ENCODE measurements around the gene PRDM12.

PRDM12 gene

DNA sequence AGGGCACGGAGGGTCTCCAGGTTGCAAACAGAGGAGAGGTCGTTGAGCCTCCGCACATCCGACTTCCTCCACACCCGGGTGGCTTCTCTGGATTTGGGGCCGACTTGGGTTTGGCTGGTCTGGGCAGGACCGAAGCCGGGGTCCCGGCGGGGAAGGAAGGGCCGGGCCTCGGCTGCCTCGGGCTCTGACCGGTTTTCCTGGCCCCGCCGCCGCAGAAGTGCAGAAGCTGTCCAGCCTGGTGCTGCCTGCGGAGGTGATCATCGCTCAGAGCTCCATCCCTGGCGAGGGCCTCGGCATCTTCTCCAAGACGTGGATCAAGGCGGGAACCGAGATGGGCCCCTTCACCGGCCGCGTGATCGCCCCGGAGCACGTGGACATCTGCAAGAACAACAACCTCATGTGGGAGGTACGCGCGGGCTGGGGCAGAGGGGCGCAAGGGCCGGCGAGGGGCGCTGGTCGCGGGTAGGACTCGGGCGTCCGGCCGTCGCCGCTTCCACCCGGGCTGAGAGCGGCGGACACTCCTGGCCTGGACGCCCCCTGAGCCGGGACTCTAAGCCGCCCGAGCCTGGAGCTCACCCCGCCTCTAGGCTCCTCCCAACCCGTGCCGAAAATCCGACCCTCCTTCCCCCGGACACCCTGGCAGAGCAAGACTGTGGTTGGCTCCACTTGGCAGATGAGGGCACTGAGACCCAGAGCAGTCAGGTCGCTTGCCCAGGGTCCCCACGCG, 2.2 kb downstream of the PRDM12 start (continued):
- TF ChIP-seq TOX (CRISPR knock-in tag; IDR thresholded peaks at IDR 0.05; ENCODE audit: borderline replicate concordance): no peak
- TF ChIP-seq OSR1 (CRISPR knock-in tag; IDR thresholded peaks at IDR 0.05): no peak
- no peak for TF ChIP-seq ISL1 (CRISPR knock-in tag; IDR thresholded peaks at IDR 0.05)
- TF ChIP-seq, protein P1, sequence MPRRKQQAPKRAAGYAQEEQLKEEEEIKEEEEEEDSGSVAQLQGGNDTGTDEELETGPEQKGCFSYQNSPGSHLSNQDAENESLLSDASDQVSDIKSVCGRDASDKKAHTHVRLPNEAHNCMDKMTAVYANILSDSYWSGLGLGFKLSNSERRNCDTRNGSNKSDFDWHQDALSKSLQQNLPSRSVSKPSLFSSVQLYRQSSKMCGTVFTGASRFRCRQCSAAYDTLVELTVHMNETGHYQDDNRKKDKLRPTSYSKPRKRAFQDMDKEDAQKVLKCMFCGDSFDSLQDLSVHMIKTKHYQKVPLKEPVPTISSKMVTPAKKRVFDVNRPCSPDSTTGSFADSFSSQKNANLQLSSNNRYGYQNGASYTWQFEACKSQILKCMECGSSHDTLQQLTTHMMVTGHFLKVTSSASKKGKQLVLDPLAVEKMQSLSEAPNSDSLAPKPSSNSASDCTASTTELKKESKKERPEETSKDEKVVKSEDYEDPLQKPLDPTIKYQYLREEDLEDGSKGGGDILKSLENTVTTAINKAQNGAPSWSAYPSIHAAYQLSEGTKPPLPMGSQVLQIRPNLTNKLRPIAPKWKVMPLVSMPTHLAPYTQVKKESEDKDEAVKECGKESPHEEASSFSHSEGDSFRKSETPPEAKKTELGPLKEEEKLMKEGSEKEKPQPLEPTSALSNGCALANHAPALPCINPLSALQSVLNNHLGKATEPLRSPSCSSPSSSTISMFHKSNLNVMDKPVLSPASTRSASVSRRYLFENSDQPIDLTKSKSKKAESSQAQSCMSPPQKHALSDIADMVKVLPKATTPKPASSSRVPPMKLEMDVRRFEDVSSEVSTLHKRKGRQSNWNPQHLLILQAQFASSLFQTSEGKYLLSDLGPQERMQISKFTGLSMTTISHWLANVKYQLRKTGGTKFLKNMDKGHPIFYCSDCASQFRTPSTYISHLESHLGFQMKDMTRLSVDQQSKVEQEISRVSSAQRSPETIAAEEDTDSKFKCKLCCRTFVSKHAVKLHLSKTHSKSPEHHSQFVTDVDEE (CRISPR knock-in tag; IDR thresholded peaks at IDR 0.05): no peak

DNA sequence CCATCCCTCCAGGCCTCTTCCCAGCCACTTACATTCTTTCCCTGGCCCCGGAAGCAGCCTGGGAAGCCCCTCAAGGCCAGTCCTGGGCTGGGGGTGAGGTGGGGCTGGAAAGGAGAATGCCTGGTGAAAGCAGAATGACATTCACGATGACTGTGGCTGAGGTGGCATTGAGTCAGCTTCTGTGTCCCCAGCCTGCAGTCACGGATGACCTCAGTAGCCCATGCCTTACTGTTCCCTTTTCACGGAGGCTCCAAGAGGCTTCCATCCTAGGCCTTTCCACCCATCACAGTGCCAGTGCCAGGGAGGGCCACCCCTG, 2.7 kb downstream of the PRDM12 start:
- no peak for ATAC-seq

DNA sequence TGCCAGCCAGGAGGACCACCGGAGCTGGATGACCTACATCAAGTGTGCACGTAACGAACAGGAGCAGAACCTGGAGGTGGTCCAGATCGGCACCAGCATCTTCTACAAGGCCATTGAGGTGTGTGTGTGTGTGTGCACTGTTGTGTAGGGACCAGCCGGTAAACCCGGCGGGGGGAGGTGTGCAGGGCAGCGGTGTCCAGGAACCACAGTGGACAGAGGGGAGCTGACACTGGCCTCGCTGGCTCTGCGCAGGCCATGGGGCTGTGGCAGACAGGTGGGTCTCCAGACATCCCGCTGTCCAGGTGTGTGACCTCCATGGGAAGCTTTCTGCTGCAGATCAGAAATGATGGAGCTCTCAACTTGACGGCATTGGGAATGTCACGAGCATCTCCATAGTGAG, 3.8 kb downstream of the PRDM12 start:
- TF ChIP-seq ESRRG (CRISPR knock-in tag; IDR thresholded peaks at IDR 0.05) (no peak), OSR1 (CRISPR knock-in tag; IDR thresholded peaks at IDR 0.05) (no peak), PPARA (CRISPR knock-in tag; IDR thresholded peaks at IDR 0.05; ENCODE audit: borderline replicate concordance) (no peak), ARNTL (CRISPR knock-in tag; IDR thresholded peaks at IDR 0.05; ENCODE audit: borderline replicate concordance, low read depth) (no peak), ZNF565 (CRISPR knock-in tag; conservative IDR thresholded peaks at IDR 0.05; ENCODE audit: low read depth) (no peak)
- TF ChIP-seq, protein P2, sequence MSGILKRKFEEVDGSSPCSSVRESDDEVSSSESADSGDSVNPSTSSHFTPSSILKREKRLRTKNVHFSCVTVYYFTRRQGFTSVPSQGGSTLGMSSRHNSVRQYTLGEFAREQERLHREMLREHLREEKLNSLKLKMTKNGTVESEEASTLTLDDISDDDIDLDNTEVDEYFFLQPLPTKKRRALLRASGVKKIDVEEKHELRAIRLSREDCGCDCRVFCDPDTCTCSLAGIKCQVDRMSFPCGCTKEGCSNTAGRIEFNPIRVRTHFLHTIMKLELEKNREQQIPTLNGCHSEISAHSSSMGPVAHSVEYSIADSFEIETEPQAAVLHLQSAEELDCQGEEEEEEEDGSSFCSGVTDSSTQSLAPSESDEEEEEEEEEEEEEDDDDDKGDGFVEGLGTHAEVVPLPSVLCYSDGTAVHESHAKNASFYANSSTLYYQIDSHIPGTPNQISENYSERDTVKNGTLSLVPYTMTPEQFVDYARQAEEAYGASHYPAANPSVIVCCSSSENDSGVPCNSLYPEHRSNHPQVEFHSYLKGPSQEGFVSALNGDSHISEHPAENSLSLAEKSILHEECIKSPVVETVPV (CRISPR knock-in tag; IDR thresholded peaks at IDR 0.05): no peak
- ATAC-seq: no peak

More for the DNA sequence above, 2.7 kb downstream of the PRDM12 start:
- TF ChIP-seq ZFP30 (CRISPR knock-in tag; IDR thresholded peaks at IDR 0.05) (no peak), ZFP3 (CRISPR knock-in tag; IDR thresholded peaks at IDR 0.05) (no peak), SNAI2 (CRISPR knock-in tag; IDR thresholded peaks at IDR 0.05) (no peak), ZC3H10 (CRISPR knock-in tag; IDR thresholded peaks at IDR 0.05) (no peak), BACH2 (CRISPR knock-in tag; IDR thresholded peaks at IDR 0.05; ENCODE audit: borderline replicate concordance) (no peak), TCF4 (CRISPR knock-in tag; IDR thresholded peaks at IDR 0.05; ENCODE audit: borderline replicate concordance) (no peak), ISL1 (CRISPR knock-in tag; IDR thresholded peaks at IDR 0.05) (no peak), ARNTL (CRISPR knock-in tag; IDR thresholded peaks at IDR 0.05; ENCODE audit: borderline replicate concordance, low read depth) (no peak)
- TF ChIP-seq, protein P3, sequence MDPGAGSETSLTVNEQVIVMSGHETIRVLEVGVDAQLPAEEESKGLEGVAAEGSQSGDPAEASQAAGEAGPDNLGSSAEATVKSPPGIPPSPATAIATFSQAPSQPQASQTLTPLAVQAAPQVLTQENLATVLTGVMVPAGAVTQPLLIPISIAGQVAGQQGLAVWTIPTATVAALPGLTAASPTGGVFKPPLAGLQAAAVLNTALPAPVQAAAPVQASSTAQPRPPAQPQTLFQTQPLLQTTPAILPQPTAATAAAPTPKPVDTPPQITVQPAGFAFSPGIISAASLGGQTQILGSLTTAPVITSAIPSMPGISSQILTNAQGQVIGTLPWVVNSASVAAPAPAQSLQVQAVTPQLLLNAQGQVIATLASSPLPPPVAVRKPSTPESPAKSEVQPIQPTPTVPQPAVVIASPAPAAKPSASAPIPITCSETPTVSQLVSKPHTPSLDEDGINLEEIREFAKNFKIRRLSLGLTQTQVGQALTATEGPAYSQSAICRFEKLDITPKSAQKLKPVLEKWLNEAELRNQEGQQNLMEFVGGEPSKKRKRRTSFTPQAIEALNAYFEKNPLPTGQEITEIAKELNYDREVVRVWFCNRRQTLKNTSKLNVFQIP (CRISPR knock-in tag; IDR thresholded peaks at IDR 0.05; ENCODE audit: borderline replicate concordance, low read depth): no peak
- TF ChIP-seq, protein P4, sequence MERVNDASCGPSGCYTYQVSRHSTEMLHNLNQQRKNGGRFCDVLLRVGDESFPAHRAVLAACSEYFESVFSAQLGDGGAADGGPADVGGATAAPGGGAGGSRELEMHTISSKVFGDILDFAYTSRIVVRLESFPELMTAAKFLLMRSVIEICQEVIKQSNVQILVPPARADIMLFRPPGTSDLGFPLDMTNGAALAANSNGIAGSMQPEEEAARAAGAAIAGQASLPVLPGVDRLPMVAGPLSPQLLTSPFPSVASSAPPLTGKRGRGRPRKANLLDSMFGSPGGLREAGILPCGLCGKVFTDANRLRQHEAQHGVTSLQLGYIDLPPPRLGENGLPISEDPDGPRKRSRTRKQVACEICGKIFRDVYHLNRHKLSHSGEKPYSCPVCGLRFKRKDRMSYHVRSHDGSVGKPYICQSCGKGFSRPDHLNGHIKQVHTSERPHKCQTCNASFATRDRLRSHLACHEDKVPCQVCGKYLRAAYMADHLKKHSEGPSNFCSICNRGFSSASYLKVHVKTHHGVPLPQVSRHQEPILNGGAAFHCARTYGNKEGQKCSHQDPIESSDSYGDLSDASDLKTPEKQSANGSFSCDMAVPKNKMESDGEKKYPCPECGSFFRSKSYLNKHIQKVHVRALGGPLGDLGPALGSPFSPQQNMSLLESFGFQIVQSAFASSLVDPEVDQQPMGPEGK (CRISPR knock-in tag; IDR thresholded peaks at IDR 0.05; ENCODE audit: borderline replicate concordance): no peak

DNA sequence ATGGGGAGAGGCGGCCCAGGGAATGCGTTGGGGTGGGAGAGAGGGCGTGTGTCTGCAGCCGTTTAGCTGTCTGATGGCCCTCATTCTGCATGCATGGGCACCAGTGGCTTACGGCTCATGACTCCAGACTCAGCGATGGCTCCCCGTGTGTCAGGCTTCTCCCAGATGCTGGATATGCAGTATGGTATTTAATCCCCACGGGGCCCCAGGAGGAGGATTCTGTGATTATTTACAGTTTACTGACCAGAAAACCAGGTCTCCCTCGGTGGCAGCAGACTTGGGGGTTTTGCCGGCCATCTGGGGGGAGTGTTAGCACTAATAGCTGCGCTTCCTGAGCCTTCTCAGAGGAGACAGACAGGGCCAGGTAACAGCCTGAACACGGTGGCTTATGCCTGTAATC, 4.3 kb downstream of the PRDM12 start:
- ATAC-seq: no peak
- TF ChIP-seq ESRRG (CRISPR knock-in tag; IDR thresholded peaks at IDR 0.05) (no peak), OSR1 (CRISPR knock-in tag; IDR thresholded peaks at IDR 0.05) (no peak), SNAI2 (CRISPR knock-in tag; IDR thresholded peaks at IDR 0.05) (no peak), GLIS3 (CRISPR knock-in tag; IDR thresholded peaks at IDR 0.05) (no peak), ARNTL (CRISPR knock-in tag; IDR thresholded peaks at IDR 0.05; ENCODE audit: borderline replicate concordance, low read depth) (no peak), RARB (CRISPR knock-in tag; IDR thresholded peaks at IDR 0.05) (no peak), BACH2 (CRISPR knock-in tag; IDR thresholded peaks at IDR 0.05; ENCODE audit: borderline replicate concordance) (no peak), ZC3H10 (CRISPR knock-in tag; IDR thresholded peaks at IDR 0.05) (no peak)
- TF ChIP-seq, protein P1 (CRISPR knock-in tag; IDR thresholded peaks at IDR 0.05): no peak
- TF ChIP-seq, protein P4 (CRISPR knock-in tag; IDR thresholded peaks at IDR 0.05; ENCODE audit: borderline replicate concordance): no peak
- TF ChIP-seq, protein P3 (CRISPR knock-in tag; IDR thresholded peaks at IDR 0.05; ENCODE audit: borderline replicate concordance, low read depth): no peak

Measured in SK-N-SH treated with all-trans-retinoic acid at 6 μM for 48 hours (cell line).